ENCODE data around the gene SETD1B.

DNA sequence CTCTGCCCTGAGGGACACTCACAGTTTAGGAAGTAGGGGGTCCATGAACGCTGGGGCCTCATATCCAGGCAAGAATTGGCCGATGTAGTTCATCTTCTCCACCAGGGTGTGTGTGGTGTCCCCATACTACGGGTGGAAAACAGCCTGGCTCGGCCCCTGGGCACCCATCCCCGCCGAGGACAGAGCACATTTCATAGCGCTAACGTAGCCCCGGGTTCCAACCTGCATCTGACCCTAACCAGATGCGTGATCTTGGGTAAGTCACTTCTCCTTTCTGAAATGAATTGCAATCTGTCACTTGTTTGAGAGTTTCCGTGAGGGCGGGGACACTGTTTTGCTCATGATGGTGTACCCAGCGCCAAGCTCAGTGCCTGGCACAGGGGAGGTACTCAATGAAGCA, 45.9 kb downstream of the SETD1B start:
- TF ChIP-seq, protein P1, sequence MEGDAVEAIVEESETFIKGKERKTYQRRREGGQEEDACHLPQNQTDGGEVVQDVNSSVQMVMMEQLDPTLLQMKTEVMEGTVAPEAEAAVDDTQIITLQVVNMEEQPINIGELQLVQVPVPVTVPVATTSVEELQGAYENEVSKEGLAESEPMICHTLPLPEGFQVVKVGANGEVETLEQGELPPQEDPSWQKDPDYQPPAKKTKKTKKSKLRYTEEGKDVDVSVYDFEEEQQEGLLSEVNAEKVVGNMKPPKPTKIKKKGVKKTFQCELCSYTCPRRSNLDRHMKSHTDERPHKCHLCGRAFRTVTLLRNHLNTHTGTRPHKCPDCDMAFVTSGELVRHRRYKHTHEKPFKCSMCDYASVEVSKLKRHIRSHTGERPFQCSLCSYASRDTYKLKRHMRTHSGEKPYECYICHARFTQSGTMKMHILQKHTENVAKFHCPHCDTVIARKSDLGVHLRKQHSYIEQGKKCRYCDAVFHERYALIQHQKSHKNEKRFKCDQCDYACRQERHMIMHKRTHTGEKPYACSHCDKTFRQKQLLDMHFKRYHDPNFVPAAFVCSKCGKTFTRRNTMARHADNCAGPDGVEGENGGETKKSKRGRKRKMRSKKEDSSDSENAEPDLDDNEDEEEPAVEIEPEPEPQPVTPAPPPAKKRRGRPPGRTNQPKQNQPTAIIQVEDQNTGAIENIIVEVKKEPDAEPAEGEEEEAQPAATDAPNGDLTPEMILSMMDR (IDR thresholded peaks at IDR 0.05): no peak
- TF ChIP-seq POLR2A (IDR thresholded peaks at IDR 0.05): no peak
